A204.1 (cell line): ENCODE results near the gene PRPS1L1.

Experiments
- FAIRE-seq: peaks from 2 replicates; lab custom pipeline; 2012; peaks lifted over from hg19 to GRCh38; lab: Jason Lieb, UNC

Gene PRPS1L1

GRCh38 chr7:18027628-18028027 is at the start of gene PRPS1L1:
Gene PRPS1L1, minus strand, starts transcription at chr7:18027846.
- FAIRE-seq, result no peak

- FAIRE-seq, result no peak
Measured at GRCh38 chr7:18076461-18076860, 48.8 kb upstream of the PRPS1L1 start.

- FAIRE-seq, result no peak
Measured at GRCh38 chr7:18068745-18069144, 41.1 kb upstream of the PRPS1L1 start.

- FAIRE-seq, result no peak
Measured at GRCh38 chr7:18064242-18064838, 36.7 kb upstream of the PRPS1L1 start.

- FAIRE-seq, result no peak
Measured at GRCh38 chr7:18063149-18063901, 35.7 kb upstream of the PRPS1L1 start.

GRCh38 chr7:18059171-18059570 is 31.5 kb upstream of the PRPS1L1 start:
- FAIRE-seq, result no peak

- no peak for FAIRE-seq
Measured at GRCh38 chr7:18053941-18054340, 26.3 kb upstream of the PRPS1L1 start.

- FAIRE-seq, result no peak
Measured at GRCh38 chr7:18053177-18053928, 25.7 kb upstream of the PRPS1L1 start.

- FAIRE-seq, result no peak
Measured at GRCh38 chr7:18049262-18049661, 21.6 kb upstream of the PRPS1L1 start.

GRCh38 chr7:18046601-18047000 is 19.0 kb upstream of the PRPS1L1 start:
- FAIRE-seq, result no peak

- no peak for FAIRE-seq
Measured at GRCh38 chr7:18045171-18045570, 17.5 kb upstream of the PRPS1L1 start.

- FAIRE-seq, result no peak
Measured at GRCh38 chr7:18041191-18041590, 13.5 kb upstream of the PRPS1L1 start.

- FAIRE-seq, result no peak
Measured at GRCh38 chr7:18040196-18040595, 12.6 kb upstream of the PRPS1L1 start.

GRCh38 chr7:18038382-18038781 is 10.7 kb upstream of the PRPS1L1 start:
- FAIRE-seq, result no peak

- FAIRE-seq, result no peak
Measured at GRCh38 chr7:18037609-18038008, 10.0 kb upstream of the PRPS1L1 start.

- FAIRE-seq, result no peak
Measured at GRCh38 chr7:18036783-18037182, 9.1 kb upstream of the PRPS1L1 start.

GRCh38 chr7:18030758-18031157 is 3.1 kb upstream of the PRPS1L1 start:
- no peak for FAIRE-seq

- no peak for FAIRE-seq
Measured at GRCh38 chr7:18020138-18020715, 7.4 kb downstream of the PRPS1L1 start.

GRCh38 chr7:18019555-18019954 is 8.1 kb downstream of the PRPS1L1 start:
- FAIRE-seq, result no peak

GRCh38 chr7:18018296-18019215 is 9.1 kb downstream of the PRPS1L1 start:
- no peak for FAIRE-seq

GRCh38 chr7:18016547-18017444 is 10.8 kb downstream of the PRPS1L1 start:
- no peak for FAIRE-seq
